Activated CD8-positive, alpha-beta memory T cell treated with anti-CD3 and anti-CD28 coated beads for 36 hours (primary cell): ENCODE measurements around the gene ZEB1. TPM values are rescaled to one million over a fixed set of nuclear protein-coding genes. Genes with fewer than 3 reads are reported as not detected.

Experiments used
- CTCF ChIA-PET: fragments of 350-600 bp; sonication (Branson Sonifier 250); formaldehyde crosslinking; loops from one replicate; lab custom pipeline; 2021; ENCODE audit warnings: antibody characterized with exemption; lab: Charles Lee
- POLR2A ChIA-PET: fragments of 350-600 bp; sonication (Branson Sonifier 250); formaldehyde crosslinking; loops from one replicate; lab custom pipeline; 2021; ENCODE audit warnings: antibody characterized with exemption; lab: Charles Lee
- total RNA-seq, 2 experiments: library from RNA; stranded (reverse); gene quantifications; one replicate each; pipeline ENCODE4 v1.2.3, GENCODE V29; 2021

ZEB1 gene
- total RNA-seq, 2 experiments from 2014 or later: 35.2 to 38.1 TPM

DNA sequence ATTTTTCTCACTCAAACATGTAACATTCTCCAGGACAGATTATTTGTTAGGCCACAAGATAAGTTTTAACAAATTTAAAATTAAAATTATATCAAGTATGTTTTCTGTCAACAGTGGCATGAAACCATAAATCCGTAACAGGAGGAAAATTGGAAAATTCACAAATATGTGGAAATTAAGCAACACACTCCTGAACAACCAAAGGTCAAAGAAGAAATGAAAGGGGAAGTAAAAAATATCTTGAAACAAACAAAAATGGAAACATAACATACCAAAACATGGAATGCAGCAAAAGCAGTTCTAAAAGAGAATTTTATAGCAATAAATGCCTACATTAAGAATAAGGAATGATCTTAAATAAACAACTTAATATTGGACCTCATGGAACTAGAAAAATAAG lies 147.3 kb downstream of the ZEB1 start:
- ChIA-PET POLR2A (no interaction called here), CTCF (no interaction called here)

DNA sequence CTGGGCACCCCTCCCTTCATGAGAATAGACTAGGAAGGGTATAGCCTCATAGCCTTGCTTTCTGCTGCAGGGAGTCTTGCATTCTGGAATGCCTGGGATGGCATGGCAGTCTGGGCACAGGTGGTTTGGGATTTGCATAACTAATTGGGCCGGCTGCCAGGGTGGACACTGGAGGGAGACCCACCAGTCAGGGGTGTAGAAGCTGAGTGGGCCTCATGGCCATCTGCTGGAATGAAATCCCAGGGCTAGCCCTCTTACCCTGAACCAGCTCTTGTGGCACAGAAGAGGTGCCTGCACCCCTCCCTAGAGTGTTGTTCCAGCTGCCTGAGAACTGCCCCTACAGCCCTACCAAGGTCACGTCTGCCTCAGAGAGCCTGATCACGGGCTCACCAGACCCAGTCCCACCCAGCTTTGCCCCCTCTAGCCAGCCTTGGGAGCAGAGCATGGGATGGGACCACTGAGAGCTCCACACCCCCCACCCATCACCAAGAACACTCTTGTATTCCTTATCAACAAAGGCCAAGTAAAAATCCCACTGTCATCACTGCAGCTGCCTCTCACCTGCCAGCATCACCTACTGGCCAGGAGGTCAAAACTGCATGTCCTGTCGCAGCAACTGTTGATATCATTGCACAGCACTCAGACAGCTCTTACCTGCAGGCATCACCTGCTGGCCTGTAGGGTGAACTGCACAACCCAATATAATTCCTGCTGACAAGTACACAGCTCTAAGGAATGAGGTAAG lies 148.9 kb downstream of the ZEB1 start:
- POLR2A ChIA-PET: no interaction called here
- CTCF ChIA-PET: no interaction called here

DNA sequence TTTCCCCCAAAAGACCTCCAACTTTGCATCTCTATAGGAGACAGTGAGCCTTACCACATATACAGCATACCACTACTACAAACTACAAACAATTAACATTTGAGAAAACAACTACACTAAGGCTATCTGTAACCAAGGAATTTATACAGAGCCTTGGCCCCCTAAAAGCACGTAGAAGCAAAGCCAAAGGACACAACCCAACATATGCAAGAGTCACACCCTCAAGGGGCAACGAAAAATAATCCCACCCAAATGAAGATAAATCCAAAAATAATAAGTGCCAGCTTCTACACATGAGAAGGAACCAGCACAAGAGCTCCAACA lies 149.5 kb downstream of the ZEB1 start:
- ChIA-PET POLR2A (no interaction called here), CTCF (no interaction called here)

DNA sequence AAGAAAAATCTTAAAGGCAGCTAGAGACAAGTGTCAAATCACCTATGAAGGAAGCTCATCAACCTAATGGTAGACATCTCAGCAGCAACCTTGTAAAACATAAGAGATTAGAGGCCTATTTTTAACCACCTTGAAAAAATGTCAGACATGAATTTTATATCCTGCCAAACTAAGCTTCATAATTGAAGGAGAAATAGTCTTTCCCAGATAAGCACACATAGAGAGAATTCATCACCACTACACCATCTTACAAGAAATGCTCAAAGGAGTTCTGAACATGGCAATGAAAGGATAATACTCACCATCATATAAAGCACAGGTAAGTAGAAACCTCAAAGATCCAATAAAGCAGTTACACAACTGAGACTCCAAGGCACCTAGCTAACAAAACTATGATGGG lies 156.5 kb downstream of the ZEB1 start:
- ChIA-PET POLR2A (no interaction called here), CTCF (no interaction called here)

DNA sequence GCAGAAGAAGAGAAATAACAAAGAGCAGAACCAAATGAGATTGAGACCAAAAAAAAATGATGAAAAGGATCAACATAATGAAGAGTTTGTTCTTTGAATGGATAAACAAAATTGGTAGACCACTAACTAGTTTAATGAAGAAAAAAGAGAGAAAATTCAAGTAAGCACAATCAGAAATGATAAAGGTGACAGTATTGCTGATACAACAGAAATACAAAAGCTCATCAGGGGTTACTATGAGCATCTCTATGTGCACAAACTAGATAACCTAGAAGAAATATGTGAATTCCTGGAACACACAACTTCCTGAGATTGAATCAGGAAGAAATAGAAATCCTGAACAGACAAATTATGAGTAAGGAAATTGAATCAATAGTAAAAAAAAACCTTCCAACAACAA lies 157.1 kb downstream of the ZEB1 start:
- ChIA-PET POLR2A (no interaction called here), CTCF (no interaction called here)

DNA sequence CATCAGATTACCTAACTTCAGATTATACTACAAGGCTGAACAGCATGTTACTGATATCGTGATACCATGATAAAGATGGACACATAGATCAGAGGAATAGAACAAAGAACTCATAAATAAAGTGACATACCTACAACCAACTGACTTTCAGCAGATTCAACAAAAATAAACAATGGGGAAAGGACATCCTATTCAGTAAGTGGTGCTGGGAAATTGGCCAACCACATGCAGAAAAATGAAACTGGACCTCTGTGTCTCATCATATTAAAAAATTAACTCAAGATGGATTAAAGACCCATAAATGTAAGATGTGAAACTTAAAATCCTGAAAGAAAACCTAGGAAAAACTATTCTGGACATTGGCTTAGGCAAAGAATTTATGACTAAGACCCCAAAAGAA lies 158.6 kb downstream of the ZEB1 start:
- POLR2A ChIA-PET: no interaction called here
- CTCF ChIA-PET: no interaction called here

DNA sequence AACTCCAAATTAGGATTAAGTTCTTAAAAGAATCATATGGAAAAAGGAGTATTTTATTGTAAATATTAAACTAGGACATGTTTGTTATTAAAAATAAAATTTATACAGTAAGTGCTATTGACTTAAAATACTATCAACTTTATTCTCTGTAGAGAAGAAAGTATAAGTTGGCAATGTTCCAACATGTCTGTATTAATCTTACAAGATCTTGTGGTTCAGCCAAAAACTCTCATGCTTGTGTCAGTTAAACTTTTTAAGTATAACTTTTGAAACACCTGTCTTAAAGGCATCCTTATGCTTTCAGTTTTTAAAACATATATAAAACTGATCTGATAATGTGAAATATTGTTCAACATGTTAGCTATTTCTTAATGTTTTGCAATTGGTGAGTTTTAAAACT lies 160.7 kb downstream of the ZEB1 start:
- ChIA-PET CTCF (no interaction called here), POLR2A (no interaction called here)

DNA sequence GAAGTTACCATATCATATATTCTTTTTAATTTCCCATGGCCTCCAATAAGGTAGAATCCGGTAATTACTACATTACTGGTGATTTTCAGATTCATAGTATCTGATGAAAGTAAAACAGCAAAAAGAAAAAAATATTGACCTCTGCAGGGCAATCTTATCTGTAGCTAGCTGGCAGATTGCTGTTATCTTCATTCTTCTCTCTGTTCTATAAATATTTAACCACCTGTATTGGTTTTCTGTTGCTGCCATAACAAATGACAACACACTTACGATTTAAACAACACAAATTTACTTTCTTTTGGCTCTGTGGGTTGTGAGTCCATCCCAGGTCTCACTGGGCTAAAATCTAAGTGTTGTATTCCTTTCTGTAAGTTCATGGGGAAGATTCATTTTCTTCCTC lies 164.5 kb downstream of the ZEB1 start:
- ChIA-PET POLR2A (no interaction called here), CTCF (no interaction called here)

DNA sequence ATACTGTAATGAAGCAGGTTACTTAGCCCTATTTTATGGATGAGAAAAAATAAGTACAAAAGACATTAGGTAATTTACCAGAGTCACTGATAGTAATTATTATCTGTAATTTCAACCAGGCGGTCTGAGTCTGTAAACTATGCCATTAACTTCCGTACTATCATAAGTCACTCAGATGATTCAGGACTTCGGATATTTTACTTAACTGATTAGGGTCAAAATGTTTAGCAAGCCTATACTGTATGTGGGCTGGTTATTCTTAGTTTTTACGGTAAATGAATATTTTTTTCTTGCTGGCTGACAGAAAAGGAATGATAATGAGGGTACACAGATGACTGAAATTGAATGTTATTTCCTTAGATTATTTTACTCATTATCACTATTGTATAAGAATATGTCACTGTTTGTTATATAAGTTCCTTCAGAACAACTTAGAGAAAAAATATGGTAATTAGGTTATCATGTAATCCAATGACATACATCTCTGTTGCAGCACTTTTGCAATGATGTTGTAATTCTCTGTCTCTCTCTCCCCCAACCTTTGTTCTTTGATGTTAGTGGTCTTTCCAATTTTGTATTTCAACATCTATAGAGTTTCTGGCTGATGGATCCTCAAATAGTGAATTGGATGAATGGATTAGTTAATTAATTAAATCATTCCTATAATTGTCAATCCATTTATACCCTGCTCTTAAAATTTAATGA lies 165.6 kb downstream of the ZEB1 start:
- CTCF ChIA-PET: no interaction called here
- POLR2A ChIA-PET: no interaction called here

DNA sequence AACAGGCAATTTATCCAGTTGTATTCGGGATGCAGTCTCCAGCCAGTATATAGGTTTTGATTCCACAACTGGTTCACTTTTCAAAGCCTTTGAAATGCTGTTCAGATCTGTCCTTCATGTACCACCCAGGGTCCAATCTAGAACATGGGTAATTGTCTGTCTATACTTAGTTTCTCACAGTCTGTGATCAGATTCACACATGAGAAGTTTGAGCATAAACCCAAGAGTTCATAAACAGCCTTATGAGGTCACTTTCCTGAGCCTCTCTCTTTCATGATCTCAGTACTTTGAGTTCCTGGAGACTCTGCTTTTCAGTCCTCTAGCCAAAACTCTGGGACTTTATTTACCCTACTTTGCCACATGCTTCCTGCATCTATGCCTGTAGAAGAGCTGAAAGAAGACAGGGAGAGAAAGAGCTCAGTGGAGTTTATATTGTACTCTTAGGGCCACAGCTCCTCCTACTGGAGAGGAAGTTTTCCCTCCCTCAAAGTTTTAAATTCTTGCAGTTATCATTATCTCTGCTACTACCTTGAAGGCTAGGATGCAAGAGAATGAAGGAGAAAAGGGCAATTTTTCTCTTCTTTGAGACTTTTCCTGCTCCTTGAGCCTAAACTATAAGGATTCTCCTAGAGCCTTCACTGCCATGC lies 172.0 kb downstream of the ZEB1 start:
- ChIA-PET POLR2A (interaction anchor here (0.6 kb wide), 1 partner anchor 638 kb away, joined by 6 read pairs; no protein-coding TSS in a partner anchor), CTCF (interaction anchor here (1.2 kb wide), 1 partner anchor 274 kb away, joined by 3 read pairs; no protein-coding TSS in a partner anchor)

DNA sequence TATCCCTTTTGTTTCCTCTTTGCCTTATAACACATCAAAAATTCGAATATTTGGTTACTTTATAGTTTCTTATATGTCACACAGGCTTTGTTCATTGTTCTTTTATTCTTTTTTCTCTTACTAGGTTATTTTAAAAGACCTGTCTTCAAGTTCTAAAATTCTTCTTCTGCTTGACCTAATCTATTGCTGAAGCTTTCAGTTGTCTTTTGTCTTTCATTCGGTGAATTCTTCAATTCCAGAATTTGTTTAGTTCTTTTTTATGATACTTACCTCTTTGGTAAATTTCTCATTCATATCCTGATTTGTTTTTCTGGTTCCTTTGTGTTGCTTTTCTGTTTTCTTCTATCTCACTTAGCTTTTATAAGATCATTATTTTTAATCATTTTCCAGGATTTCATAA lies 188.4 kb downstream of the ZEB1 start:
- POLR2A ChIA-PET: no interaction called here
- CTCF ChIA-PET: no interaction called here

DNA sequence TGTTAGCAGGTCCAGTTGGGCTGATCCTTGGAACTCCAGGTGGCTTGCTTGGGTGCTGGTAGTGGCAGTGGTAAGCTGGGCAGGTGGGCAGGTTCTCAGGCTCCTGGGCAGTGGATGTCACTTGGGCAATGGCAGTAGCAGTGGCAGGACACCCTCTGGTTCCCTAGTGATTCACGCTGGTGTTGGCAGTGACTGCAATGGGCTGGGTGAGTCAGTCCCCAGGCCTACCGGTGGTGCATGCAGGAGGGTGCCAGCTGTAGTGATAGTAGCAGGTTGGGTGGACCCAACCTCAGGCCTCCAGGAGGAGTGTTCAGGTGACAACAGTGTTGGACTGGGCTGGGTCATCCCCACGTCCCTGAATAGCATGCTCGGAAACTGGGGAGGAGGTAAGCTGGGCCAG lies 189.2 kb downstream of the ZEB1 start:
- ChIA-PET CTCF (no interaction called here), POLR2A (no interaction called here)

DNA sequence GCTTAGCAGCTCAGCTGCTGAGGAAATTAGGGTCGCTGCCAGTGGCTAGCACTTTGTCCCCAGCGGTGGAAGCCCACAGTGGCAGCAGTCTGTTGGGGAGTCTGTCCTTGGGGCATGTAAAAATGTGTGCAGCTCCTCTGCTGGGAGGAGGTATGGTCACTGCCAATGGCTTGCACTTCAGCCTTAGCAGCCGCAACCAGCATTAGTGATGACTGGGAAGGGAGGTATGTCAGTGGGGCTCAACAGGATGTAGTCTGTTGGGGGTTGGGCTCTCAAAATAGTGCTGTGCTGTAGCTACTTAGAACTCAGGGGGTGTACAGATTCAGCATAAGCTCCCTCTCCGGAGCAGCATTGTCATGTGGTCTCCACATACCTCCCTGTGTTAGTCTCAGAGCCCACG lies 189.9 kb downstream of the ZEB1 start:
- ChIA-PET POLR2A (no interaction called here), CTCF (no interaction called here)

DNA sequence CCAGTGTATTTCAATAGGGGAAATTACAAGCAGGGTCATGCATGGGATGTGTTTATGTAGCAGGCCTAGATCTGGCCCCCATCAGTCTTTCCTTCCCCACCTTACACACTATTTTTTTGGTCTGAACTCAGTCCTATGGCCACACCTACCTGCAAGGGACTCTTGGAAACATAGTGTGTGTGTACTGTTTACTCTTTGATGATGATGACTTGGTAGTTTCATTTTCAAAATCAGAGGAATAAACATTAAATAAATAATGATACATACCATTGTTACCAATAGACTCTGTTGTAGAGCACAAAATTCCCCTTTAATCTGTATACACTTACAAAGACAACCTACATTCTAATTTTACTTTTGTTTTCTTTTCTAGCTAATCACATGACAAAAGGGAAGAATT lies 191.0 kb downstream of the ZEB1 start:
- ChIA-PET CTCF (no interaction called here), POLR2A (no interaction called here)

DNA sequence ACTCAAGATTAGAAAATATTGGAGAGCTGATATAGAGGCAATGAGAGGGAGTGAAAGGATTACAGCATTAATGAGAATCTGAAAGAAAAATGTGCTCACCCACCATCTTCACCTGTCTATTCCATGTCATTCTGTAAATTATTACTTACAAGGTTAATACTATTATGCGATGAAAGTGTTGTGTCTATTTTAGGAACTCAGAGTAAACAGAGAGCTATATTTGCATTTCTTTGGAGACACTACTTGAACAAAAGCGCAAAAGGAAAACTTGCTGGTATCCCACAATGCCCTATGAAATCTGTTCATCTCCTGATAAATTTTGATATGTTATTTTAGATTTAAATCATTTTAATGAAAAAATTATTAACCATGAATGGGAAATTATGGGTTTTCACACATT lies 196.1 kb downstream of the ZEB1 start:
- POLR2A ChIA-PET: no interaction called here
- CTCF ChIA-PET: no interaction called here

DNA sequence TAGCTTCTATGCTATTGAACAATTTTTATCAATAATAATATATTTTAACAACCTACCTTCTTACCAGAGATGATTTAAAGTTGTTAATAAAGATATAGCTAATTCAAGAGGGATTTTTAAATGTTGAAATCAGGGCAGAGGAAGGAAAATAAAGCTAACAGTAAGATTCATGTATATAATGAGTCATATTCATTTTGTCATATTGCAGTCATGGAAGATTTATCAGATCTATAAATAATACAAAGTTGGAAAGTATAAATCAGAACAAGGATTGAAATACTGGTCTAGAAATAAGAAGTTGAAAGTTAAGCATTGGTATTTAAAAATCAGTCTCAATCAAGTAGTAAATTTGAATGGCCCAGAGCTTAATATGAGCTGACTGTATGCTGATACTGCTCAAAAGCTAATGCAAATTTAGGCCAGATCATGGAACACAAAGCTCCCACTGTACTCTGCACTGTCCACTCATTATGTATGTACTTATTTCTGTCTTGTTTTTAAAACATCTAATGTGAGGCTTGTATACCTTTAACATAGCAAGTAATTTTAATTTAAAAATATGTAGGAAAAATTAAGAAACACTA lies 196.9 kb downstream of the ZEB1 start:
- ChIA-PET POLR2A (interaction anchor here (0.6 kb wide), 1 partner anchor 459 kb away, joined by 3 read pairs; no protein-coding TSS in a partner anchor), CTCF (no interaction called here)

DNA sequence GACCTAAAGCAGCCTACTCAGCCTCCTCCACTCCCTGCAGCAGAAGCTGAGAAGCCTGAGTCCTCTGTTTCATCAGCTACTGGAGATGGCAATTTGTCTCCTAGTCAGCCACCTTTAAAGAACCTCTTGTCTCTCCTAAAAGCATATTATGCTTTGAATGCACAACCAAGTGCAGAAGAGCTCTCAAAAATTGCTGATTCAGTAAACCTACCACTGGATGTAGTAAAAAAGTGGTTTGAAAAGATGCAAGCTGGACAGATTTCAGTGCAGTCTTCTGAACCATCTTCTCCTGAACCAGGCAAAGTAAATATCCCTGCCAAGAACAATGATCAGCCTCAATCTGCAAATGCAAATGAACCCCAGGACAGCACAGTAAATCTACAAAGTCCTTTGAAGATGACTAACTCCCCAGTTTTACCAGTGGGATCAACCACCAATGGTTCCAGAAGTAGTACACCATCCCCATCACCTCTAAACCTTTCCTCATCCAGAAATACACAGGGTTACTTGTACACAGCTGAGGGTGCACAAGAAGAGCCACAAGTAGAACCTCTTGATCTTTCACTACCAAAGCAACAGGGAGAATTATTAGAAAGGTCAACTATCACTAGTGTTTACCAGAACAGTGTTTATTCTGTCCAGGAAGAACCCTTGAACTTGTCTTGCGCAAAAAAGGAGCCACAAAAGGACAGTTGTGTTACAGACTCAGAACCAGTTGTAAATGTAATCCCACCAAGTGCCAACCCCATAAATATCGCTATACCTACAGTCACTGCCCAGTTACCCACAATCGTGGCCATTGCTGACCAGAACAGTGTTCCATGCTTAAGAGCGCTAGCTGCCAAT lies 202.2 kb downstream of the ZEB1 start:
- POLR2A ChIA-PET: no interaction called here
- CTCF ChIA-PET: no interaction called here

DNA sequence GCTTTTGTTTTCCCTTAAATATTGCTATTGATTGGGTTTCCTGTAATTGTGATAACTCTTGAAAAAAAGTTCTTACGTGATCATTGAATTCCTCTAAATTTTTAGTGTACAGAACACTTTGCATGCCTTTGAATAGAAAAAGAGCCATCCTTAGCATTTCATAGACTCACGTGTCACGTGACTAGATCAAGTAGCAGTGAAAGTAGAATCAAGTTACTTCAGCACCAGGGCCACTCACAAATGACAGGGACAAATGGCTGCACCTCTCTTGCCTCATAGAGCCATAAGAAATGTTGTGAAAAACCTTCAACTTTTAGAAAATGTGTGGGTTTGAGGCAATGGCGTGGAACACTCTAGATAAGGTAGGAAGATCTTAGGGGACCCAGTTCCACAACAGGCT lies 203.8 kb downstream of the ZEB1 start:
- CTCF ChIA-PET: no interaction called here
- POLR2A ChIA-PET: no interaction called here

DNA sequence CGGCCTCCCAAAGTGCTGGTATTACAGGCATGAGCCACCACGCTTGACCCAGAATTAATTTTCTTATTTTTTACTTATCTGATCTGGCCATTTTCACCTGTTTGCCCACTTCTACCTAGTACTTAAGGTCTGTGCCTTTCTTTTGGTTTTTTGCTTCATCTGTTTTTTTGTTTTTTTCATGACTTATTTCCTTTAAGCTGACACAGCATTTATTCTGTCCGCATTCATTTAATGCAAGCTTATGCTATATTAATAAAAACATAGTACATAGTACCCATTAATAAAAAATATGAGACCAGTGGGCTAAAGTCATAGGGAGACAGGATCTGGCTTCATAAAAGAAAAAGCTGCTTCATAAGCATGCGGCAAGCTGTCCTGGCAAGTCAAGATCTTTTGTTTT lies 205.4 kb downstream of the ZEB1 start:
- POLR2A ChIA-PET: interaction anchor here (0.7 kb wide), 1 partner anchor 99 kb away, joined by 3 read pairs; no protein-coding TSS in a partner anchor
- CTCF ChIA-PET: no interaction called here

DNA sequence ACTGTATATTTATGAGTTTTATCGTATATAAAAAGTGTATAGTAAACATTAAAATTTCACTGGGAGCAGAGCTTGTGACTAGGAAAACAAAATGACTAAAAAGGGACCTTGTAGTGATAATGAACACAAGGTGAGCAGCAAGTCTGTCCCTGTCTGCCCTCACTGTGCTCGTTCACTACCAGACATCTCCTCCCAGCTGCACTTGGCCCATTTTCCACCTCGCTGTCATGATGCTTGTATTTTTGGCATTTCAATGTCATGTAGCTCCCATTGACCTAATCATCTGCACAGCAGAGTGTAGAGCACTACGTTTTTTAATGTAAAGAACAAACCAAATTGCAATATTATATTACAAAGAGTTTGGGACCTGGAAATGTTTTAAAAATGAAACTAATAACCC lies 207.2 kb downstream of the ZEB1 start:
- POLR2A ChIA-PET: no interaction called here
- CTCF ChIA-PET: no interaction called here
